ENCODE measurements around the gene ARMH4.
"Not testable (repeated sequence)": the region's sequence is repeated elsewhere in the genome, so short reads cannot be mapped to it uniquely, and the experiment has no call there.

ARMH4 gene

GRCh38 chr14:58145936-58146335 is 6.1 kb downstream of the ARMH4 start:
- no peak for DNase-seq

- DNase-seq, result no peak
Observed at GRCh38 chr14:58143106-58143505, 8.9 kb downstream of the ARMH4 start.

- no peak for DNase-seq
Observed at GRCh38 chr14:58141893-58142292, 10.1 kb downstream of the ARMH4 start.

- no peak for DNase-seq
Observed at GRCh38 chr14:58138714-58139482, 13.1 kb downstream of the ARMH4 start.

GRCh38 chr14:58138031-58138713 is 13.8 kb downstream of the ARMH4 start:
- no peak for DNase-seq

- no peak for DNase-seq
Observed at GRCh38 chr14:58133739-58134138, 18.3 kb downstream of the ARMH4 start.

GRCh38 chr14:58131386-58131785 is 20.6 kb downstream of the ARMH4 start:
- DNase-seq, result no peak

- no peak for DNase-seq
Observed at GRCh38 chr14:58130116-58130782, 21.8 kb downstream of the ARMH4 start.

- DNase-seq, result no peak
Observed at GRCh38 chr14:58129208-58129607, 22.8 kb downstream of the ARMH4 start.

GRCh38 chr14:58128416-58128815 is 23.6 kb downstream of the ARMH4 start:
- no peak for DNase-seq

GRCh38 chr14:58122546-58122945 is 29.5 kb downstream of the ARMH4 start:
- DNase-seq, result not testable (repeated sequence)

- DNase-seq, result no peak
Observed at GRCh38 chr14:58121530-58122186, 30.4 kb downstream of the ARMH4 start.

- DNase-seq, result no peak
Observed at GRCh38 chr14:58119381-58119780, 32.6 kb downstream of the ARMH4 start.

- no peak for DNase-seq
Observed at GRCh38 chr14:58118097-58118815, 33.8 kb downstream of the ARMH4 start.

GRCh38 chr14:58109744-58110143 is 42.3 kb downstream of the ARMH4 start:
- DNase-seq, result no peak

GRCh38 chr14:58108717-58109116 is 43.3 kb downstream of the ARMH4 start:
- no peak for DNase-seq

- peak; percentile 19 to 47 for DNase-seq
Observed at GRCh38 chr14:58107947-58108552, 44.0 kb downstream of the ARMH4 start.

- DNase-seq, result no peak
Observed at GRCh38 chr14:58107041-58107440, 45.0 kb downstream of the ARMH4 start.

GRCh38 chr14:58106446-58106845 is 45.6 kb downstream of the ARMH4 start:
- no peak for DNase-seq

- no peak for DNase-seq
Observed at GRCh38 chr14:58104808-58105207, 47.2 kb downstream of the ARMH4 start.

GRCh38 chr14:58100735-58101368 is 51.2 kb downstream of the ARMH4 start:
- DNase-seq, result no peak

- no peak for DNase-seq
Observed at GRCh38 chr14:58099682-58100081, 52.3 kb downstream of the ARMH4 start.

All from CD4-positive, alpha-beta T cell treated with Interleukin-4 for 1 hour (primary cell).